ENCODE data around the gene PRKCH. TPM values are rescaled to one million over a fixed set of nuclear protein-coding genes. Genes with fewer than 3 reads are reported as not detected.

Gene PRKCH
- total and polyA plus RNA-seq, 9 of the 15 experiments (the other 6 are each of a cell fraction or from before 2014, with no cell fraction given): 0.61 to 4.4 (median 4.0) TPM

DNA sequence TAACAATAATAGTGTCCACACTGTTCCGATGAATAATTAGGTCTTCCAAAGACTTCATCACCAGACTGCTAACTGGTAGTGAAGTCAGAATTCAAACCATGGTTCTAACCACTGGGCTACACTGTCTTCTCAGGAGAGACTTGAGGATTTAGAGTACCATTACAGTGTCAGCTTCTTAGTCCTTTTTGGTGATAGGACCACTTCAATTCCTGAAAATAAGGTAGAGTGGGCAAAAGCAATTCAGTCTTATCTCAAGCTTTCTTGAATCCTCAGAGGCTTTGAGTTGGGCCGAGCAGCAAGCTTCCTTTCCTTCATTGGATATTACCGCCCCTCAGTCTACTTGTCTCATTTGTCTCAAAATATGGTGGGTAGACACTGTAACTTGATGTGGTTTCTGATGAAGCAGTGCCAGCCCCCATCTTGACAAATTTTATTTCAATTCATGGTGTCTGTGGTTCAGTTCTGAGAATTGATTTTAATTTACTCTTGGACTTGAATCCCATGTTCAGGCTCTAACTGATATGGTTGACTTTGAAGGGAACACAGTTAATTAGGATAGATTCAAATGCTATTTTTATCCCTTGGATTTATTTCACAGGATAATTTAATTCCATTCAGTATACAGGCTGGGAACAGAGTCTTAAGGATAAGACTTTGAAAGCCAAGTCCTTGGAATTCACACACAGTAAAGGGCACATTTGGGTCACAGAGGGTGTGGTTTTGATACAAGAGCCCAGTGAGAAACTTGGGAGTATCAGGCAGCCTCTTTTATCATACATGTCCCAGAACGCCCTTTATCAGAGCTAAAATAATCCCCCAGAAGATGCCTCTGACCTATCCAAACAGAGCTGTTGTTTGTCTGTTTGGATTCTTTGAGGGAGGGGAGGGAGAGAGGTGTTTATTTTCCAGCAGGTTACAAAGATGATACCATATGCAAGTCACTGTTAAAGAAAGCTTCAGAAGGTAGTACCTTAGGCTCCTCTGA lies 167.3 kb downstream of the PRKCH start (continued):
- TF ChIP-seq, protein P1, sequence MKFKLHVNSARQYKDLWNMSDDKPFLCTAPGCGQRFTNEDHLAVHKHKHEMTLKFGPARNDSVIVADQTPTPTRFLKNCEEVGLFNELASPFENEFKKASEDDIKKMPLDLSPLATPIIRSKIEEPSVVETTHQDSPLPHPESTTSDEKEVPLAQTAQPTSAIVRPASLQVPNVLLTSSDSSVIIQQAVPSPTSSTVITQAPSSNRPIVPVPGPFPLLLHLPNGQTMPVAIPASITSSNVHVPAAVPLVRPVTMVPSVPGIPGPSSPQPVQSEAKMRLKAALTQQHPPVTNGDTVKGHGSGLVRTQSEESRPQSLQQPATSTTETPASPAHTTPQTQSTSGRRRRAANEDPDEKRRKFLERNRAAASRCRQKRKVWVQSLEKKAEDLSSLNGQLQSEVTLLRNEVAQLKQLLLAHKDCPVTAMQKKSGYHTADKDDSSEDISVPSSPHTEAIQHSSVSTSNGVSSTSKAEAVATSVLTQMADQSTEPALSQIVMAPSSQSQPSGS (CRISPR knock-in tag; IDR thresholded peaks at IDR 0.05): no peak
- no peak for TF ChIP-seq HNRNPH1 (optimal IDR thresholded peaks at IDR 0.05; ENCODE audit: low read depth, low read length)
- no peak for TF ChIP-seq NEUROD1 (IDR thresholded peaks at IDR 0.05; ENCODE audit: borderline replicate concordance, low read depth, low read length, partially characterized antibody)
- TF ChIP-seq IRF2 (CRISPR knock-in tag; IDR thresholded peaks at IDR 0.05): no peak
- TF ChIP-seq ZNF354B (CRISPR knock-in tag; IDR thresholded peaks at IDR 0.05): no peak
- TF ChIP-seq, protein P2, sequence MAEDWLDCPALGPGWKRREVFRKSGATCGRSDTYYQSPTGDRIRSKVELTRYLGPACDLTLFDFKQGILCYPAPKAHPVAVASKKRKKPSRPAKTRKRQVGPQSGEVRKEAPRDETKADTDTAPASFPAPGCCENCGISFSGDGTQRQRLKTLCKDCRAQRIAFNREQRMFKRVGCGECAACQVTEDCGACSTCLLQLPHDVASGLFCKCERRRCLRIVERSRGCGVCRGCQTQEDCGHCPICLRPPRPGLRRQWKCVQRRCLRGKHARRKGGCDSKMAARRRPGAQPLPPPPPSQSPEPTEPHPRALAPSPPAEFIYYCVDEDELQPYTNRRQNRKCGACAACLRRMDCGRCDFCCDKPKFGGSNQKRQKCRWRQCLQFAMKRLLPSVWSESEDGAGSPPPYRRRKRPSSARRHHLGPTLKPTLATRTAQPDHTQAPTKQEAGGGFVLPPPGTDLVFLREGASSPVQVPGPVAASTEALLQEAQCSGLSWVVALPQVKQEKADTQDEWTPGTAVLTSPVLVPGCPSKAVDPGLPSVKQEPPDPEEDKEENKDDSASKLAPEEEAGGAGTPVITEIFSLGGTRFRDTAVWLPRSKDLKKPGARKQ (CRISPR knock-in tag; IDR thresholded peaks at IDR 0.05): no peak
- TF ChIP-seq DDX20 (tag; IDR thresholded peaks at IDR 0.05; ENCODE audit: low read depth): no peak
- no peak for TF ChIP-seq GABPB1 (CRISPR knock-in tag; IDR thresholded peaks at IDR 0.05)
- TF ChIP-seq GTF2F1 (IDR thresholded peaks at IDR 0.05; ENCODE audit: low read depth, low read length): no peak
- TF ChIP-seq CBFA2T2 (conservative IDR thresholded peaks at IDR 0.05): 0 out of 2 replicates have a peak, but pooled peaks have one; percentile 22
- TF ChIP-seq ZNF253 (CRISPR knock-in tag; conservative IDR thresholded peaks at IDR 0.05): no peak
- TF ChIP-seq, protein P3, sequence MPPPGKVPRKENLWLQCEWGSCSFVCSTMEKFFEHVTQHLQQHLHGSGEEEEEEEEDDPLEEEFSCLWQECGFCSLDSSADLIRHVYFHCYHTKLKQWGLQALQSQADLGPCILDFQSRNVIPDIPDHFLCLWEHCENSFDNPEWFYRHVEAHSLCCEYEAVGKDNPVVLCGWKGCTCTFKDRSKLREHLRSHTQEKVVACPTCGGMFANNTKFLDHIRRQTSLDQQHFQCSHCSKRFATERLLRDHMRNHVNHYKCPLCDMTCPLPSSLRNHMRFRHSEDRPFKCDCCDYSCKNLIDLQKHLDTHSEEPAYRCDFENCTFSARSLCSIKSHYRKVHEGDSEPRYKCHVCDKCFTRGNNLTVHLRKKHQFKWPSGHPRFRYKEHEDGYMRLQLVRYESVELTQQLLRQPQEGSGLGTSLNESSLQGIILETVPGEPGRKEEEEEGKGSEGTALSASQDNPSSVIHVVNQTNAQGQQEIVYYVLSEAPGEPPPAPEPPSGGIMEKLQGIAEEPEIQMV (tag; conservative IDR thresholded peaks at IDR 0.05; ENCODE audit: low read depth): no peak
- no peak for TF ChIP-seq CHCHD3 (CRISPR knock-in tag; IDR thresholded peaks at IDR 0.05)
- no peak for TF ChIP-seq ZFP30 (CRISPR knock-in tag; IDR thresholded peaks at IDR 0.05; ENCODE audit: borderline replicate concordance)
- no peak for TF ChIP-seq PTRF (tag; IDR thresholded peaks at IDR 0.05)
- no peak for TF ChIP-seq PURB (CRISPR knock-in tag; IDR thresholded peaks at IDR 0.05; ENCODE audit: low read depth)
- no peak; the same call in 1 of the 2 replicates for TF ChIP-seq C11orf30 (IDR thresholded peaks at IDR 0.05; ENCODE audit: low read depth)
- no peak for TF ChIP-seq ELF4 (CRISPR knock-in tag; IDR thresholded peaks at IDR 0.05)
- peak; percentile 6; the same call in 1 of the 2 replicates for TF ChIP-seq EP300 (IDR thresholded peaks at IDR 0.05; ENCODE audit: low read length)
- no peak for TF ChIP-seq ZNF174 (CRISPR knock-in tag; IDR thresholded peaks at IDR 0.05)
- TF ChIP-seq, protein P4, sequence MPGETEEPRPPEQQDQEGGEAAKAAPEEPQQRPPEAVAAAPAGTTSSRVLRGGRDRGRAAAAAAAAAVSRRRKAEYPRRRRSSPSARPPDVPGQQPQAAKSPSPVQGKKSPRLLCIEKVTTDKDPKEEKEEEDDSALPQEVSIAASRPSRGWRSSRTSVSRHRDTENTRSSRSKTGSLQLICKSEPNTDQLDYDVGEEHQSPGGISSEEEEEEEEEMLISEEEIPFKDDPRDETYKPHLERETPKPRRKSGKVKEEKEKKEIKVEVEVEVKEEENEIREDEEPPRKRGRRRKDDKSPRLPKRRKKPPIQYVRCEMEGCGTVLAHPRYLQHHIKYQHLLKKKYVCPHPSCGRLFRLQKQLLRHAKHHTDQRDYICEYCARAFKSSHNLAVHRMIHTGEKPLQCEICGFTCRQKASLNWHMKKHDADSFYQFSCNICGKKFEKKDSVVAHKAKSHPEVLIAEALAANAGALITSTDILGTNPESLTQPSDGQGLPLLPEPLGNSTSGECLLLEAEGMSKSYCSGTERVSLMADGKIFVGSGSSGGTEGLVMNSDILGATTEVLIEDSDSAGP (CRISPR knock-in tag; IDR thresholded peaks at IDR 0.05): no peak
- no peak for TF ChIP-seq ELF1 (tag; IDR thresholded peaks at IDR 0.05)
- TF ChIP-seq NR1H2 (CRISPR knock-in tag; IDR thresholded peaks at IDR 0.05): no peak
